ENCODE measurements around the gene ORC1. TPM values are rescaled to one million over a fixed set of nuclear protein-coding genes. Genes with fewer than 3 reads are reported as not detected.

Gene ORC1
- total and polyA plus RNA-seq, 2 of the 8 experiments (the other 6 are each of a cell fraction or from before 2014, with no cell fraction given), result 36.9 to 49.0 TPM

DNA sequence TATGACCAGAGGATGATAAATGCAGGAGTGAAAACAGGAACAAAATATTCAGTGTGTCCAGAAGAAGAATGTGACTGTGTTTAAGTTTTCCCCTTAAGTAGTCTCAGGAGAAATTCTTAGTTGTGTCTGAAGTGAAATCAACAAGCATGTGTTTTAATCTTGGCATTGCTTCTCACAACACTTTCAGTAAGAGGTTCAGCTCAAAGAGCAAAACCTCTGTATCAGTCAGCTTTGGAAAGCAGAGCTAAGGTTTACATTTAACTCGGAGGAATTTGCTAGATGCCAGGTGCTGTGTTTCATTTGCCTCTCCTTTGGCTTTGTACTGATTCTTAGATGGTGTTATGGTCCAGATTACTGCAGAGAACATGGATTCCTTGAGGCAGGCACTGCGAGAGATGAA is 66.8 kb downstream of the ORC1 start:
- CTCF ChIA-PET (ENCODE audit: partially characterized antibody), result no interaction called here

More for the DNA sequence above, 66.8 kb downstream of the ORC1 start:
- H3K56ac ChIP-seq (replicated peaks; ENCODE audit: insufficient read length, low read depth, low read length), result no peak overlapping the region
- H3K23ac ChIP-seq (ENCODE audit: insufficient read length), result no peak overlapping the region
- H4K91ac ChIP-seq (replicated peaks; ENCODE audit: insufficient read length, low read length), result no peak overlapping the region
- no peak overlapping the region for H3K14ac ChIP-seq (ENCODE audit: insufficient read length)
- no peak overlapping the region for H2BK12ac ChIP-seq (ENCODE audit: low read depth, low read length)
- TF ChIP-seq EP300 (IDR thresholded peaks at IDR 0.05; ENCODE audit: borderline replicate concordance in 1 of 2, low read depth in 2 of 2, low read length in 2 of 2) (no peak), SIN3A (conservative IDR thresholded peaks at IDR 0.05 in 1 of 2, IDR thresholded peaks at IDR 0.05 in 1 of 2; ENCODE audit: low read depth in 1 of 2, low read length in 2 of 2) (no peak), SRF (IDR thresholded peaks at IDR 0.05; ENCODE audit: low read depth, low read length) (no peak), PHF8 (conservative IDR thresholded peaks at IDR 0.05; ENCODE audit: low read depth, low read length) (no peak), POU5F1 (IDR thresholded peaks at IDR 0.05; ENCODE audit: low read depth, low read length) (no peak), JUND (IDR thresholded peaks at IDR 0.05; ENCODE audit: low read length) (no peak), GABPA (IDR thresholded peaks at IDR 0.05; ENCODE audit: borderline replicate concordance, insufficient read depth, low read length) (no peak), KDM5A (IDR thresholded peaks at IDR 0.05; ENCODE audit: low read length) (no peak), RFX5 (IDR thresholded peaks at IDR 0.05; ENCODE audit: borderline replicate concordance, low read depth, low read length) (no peak), SIRT6 (IDR thresholded peaks at IDR 0.05; ENCODE audit: low read length) (no peak)
- TF ChIP-seq, protein P1, sequence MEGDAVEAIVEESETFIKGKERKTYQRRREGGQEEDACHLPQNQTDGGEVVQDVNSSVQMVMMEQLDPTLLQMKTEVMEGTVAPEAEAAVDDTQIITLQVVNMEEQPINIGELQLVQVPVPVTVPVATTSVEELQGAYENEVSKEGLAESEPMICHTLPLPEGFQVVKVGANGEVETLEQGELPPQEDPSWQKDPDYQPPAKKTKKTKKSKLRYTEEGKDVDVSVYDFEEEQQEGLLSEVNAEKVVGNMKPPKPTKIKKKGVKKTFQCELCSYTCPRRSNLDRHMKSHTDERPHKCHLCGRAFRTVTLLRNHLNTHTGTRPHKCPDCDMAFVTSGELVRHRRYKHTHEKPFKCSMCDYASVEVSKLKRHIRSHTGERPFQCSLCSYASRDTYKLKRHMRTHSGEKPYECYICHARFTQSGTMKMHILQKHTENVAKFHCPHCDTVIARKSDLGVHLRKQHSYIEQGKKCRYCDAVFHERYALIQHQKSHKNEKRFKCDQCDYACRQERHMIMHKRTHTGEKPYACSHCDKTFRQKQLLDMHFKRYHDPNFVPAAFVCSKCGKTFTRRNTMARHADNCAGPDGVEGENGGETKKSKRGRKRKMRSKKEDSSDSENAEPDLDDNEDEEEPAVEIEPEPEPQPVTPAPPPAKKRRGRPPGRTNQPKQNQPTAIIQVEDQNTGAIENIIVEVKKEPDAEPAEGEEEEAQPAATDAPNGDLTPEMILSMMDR (IDR thresholded peaks at IDR 0.05; ENCODE audit: control extremely low read depth in 1 of 3, insufficient read depth in 1 of 3, low read depth in 1 of 3, low read length in 3 of 3), result no peak
- no peak overlapping the region for H3K9ac ChIP-seq (replicated peaks in 1 of 4; ENCODE audit: extremely low read depth in 1 of 4, low read depth in 3 of 4, low read length in 3 of 4)
- peaks cover 0 to 4% (median 1%) of the 10 kb centered on the region in 4 experiments; a peak in 1 of 8 replicates for H3K36me3 ChIP-seq (ENCODE audit: control insufficient read depth in 2 of 4, insufficient read depth in 4 of 4, low read length in 3 of 4)
- H3K4me2 ChIP-seq (ENCODE audit: insufficient read depth in 1 of 2, low read depth in 2 of 2, low read length in 2 of 2), result no peak overlapping the region
- H2BK5ac ChIP-seq (ENCODE audit: low read depth, low read length), result no peak overlapping the region
- no peaks in the 10 kb centered on the region for H3K27me3 ChIP-seq (replicated peaks in 1 of 4; ENCODE audit: control insufficient read depth in 3 of 4, extremely low read depth in 1 of 4, insufficient read depth in 3 of 4, low read length in 3 of 4)
- WGBS, 2 experiments (ENCODE audit: extremely low coverage in 1 of 2, insufficient coverage in 1 of 2, insufficient read length in 1 of 2, insufficient replicate concordance in 2 of 2, low coverage in 1 of 2, low lambda C conversion rate in 2 of 2, missing lambda C conversion rate in 1 of 2), result 100% methylated on average over 2 of the region's 2 CpGs; no CpG with 5 or more reads in 1 of the 2 experiments
- H2BK15ac ChIP-seq (ENCODE audit: low read length), result no peak overlapping the region
- no peak overlapping the region for H2AFZ ChIP-seq (ENCODE audit: low read length)
- H4K8ac ChIP-seq (ENCODE audit: extremely low read depth, insufficient read depth, low read length), result no peak overlapping the region
- no peak for FAIRE-seq
- H3K18ac ChIP-seq (ENCODE audit: extremely low read depth, low read length), result no peak overlapping the region
- no peak overlapping the region for H3K27ac ChIP-seq (ENCODE audit: low read depth, low read length)
- no peaks in the 10 kb centered on the region; a peak in 1 of 7 replicates for H3K4me1 ChIP-seq (replicated peaks in 1 of 4; ENCODE audit: control insufficient read depth in 3 of 4, insufficient read depth in 4 of 4, low read length in 3 of 4)
- no peaks in the 10 kb centered on the region for H3K79me2 ChIP-seq (ENCODE audit: control insufficient read depth in 1 of 2, insufficient read depth in 2 of 2, low read length in 2 of 2)
- no peak overlapping the region for H4K5ac ChIP-seq (ENCODE audit: insufficient read length, low read depth, low read length)
- no peaks in the 10 kb centered on the region for H3K23me2 ChIP-seq (ENCODE audit: low read depth, low read length)
- H3K4ac ChIP-seq (replicated peaks; ENCODE audit: insufficient read length, low read depth, low read length), result no peak overlapping the region
- H3K9me3 ChIP-seq (ENCODE audit: insufficient read depth in 2 of 2, low read depth in 1 of 2, low read length in 1 of 2), result no peaks in the 10 kb centered on the region
- H2BK20ac ChIP-seq (ENCODE audit: low read length), result no peak overlapping the region
- POLR2A ChIA-PET (ENCODE audit: partially characterized antibody), result interaction anchor here (0.6 to 1.3 kb wide), 2 partner anchors 17 to 66 kb away, joined by 3 read pairs; no protein-coding TSS in a partner anchor
- peaks cover 0 to 2% of the 10 kb centered on the region in 2 experiments for H4K20me1 ChIP-seq (replicated peaks in 1 of 2; ENCODE audit: control insufficient read depth in 1 of 2, insufficient read depth in 2 of 2, low read length in 2 of 2)
- no peak overlapping the region for H2BK120ac ChIP-seq (replicated peaks; ENCODE audit: low read depth, low read length)
- no peak overlapping the region for H2AK5ac ChIP-seq (ENCODE audit: low read depth, low read length)
- DNase-seq (ENCODE audit: low read depth in 1 of 2, low spot score in 2 of 2), result no peak
- H3K4me3 ChIP-seq (ENCODE audit: extremely low read depth in 1 of 4, insufficient read depth in 2 of 4, low read depth in 3 of 4, low read length in 4 of 4), result no peak overlapping the region
- H3K79me1 ChIP-seq (ENCODE audit: low read depth, low read length), result no peaks in the 10 kb centered on the region
